Naive thymus-derived CD8-positive, alpha-beta T cell (primary cell): ENCODE results near the gene CHST8. TPM values are rescaled to one million over a fixed set of nuclear protein-coding genes. Genes with fewer than 3 reads are reported as not detected.

Source experiments
- ATAC-seq, 2 donors: fragments of 150-1000 bp; cut with Tn5 transposase in 1 of 2; sonication (Bioruptor Pico), chemical (Tn5 transposase) in 1 of 2; 1 replicate in 1 of 2; 2 replicates in 1 of 2; pipeline ENCODE4 v1.10.0; 2021; ENCODE audit warnings: mild to moderate bottlenecking in 2 of 2, moderate library complexity in 2 of 2
- POLR2A ChIA-PET: fragments of 350-600 bp; sonication (Branson Sonifier 250); formaldehyde crosslinking; loops from one replicate; lab custom pipeline; 2021; ENCODE audit warnings: antibody characterized with exemption; lab: Charles Lee
- DNase-seq, 10 donors: peaks; one replicate each; pipeline versions ENCODE4 v3.0.0 to v3.0.0-alpha.2; 2020 to 2022
- H3K27ac Mint-ChIP-seq, 10 donors: one replicate each; pipeline ENCODE4 v1.8.0; 2020 to 2022; ENCODE audit warnings: mild to moderate bottlenecking in 10 of 10, mixed read lengths in 10 of 10, moderate library complexity in 4 of 10, inconsistent platforms in 1 of 10
- H3K27me3 Mint-ChIP-seq, 5 donors: one replicate each; pipeline ENCODE4 v1.8.0; 2021 to 2022; ENCODE audit warnings: mixed read lengths in 5 of 5
- H3K36me3 Mint-ChIP-seq, 3 donors: one replicate each; pipeline ENCODE4 v1.8.0; 2020 to 2022; ENCODE audit warnings: mixed read lengths in 3 of 3, mild to moderate bottlenecking in 2 of 3, inconsistent platforms in 1 of 3
- H3K4me1 Mint-ChIP-seq, 4 donors: one replicate each; pipeline ENCODE4 v1.8.0; 2021 to 2022; ENCODE audit warnings: mixed read lengths in 4 of 4
- H3K4me3 Mint-ChIP-seq, 10 donors: one replicate each; pipeline ENCODE4 v1.8.0; 2020 to 2022; ENCODE audit warnings: mild to moderate bottlenecking in 10 of 10, mixed read lengths in 10 of 10, moderate library complexity in 6 of 10, inconsistent platforms in 1 of 10
- H3K9me3 Mint-ChIP-seq, 9 donors: one replicate each; pipeline ENCODE4 v1.8.0; 2020 to 2022; ENCODE audit warnings: mixed read lengths in 9 of 9, mild to moderate bottlenecking in 3 of 9, inconsistent platforms in 1 of 9, moderate library complexity in 1 of 9
- polyA plus RNA-seq, 3 donors: library from polyadenylated mRNA; unstranded; fragments of 300-500 nt; fragmentation: Illumina TruSeq; gene quantifications; one replicate each; pipeline ENCODE4 v1.2.3, GENCODE V29; 2021
- total RNA-seq, 8 experiments: library from RNA in 2 of 8; stranded (reverse) in 2 of 8; gene quantifications; one replicate each; pipeline ENCODE4 v1.2.3 and lab custom pipeline; 2021 to 2026

Gene CHST8
- total and polyA plus RNA-seq, 5 experiments from 2014 or later: not detected

GRCh38 chr19:33705090-33705847, 83.5 kb downstream of the CHST8 start:
- ATAC-seq (no peak), DNase-seq (peak in 1 of 10 donors; percentile 35)
- peaks cover 0 to 9% (median 6%) of the 10 kb centered on the region in 5 donors for H3K27me3 Mint-ChIP-seq
- POLR2A ChIA-PET: no interaction called here
- H3K4me3 Mint-ChIP-seq: no peak overlapping the region
- H3K4me1 Mint-ChIP-seq: no peaks in the 10 kb centered on the region
- H3K36me3 Mint-ChIP-seq: peaks cover 0 to 5% (median 0%) of the 10 kb centered on the region in 3 donors
- no peak overlapping the region for H3K27ac Mint-ChIP-seq
- H3K9me3 Mint-ChIP-seq: peaks cover 0 to 6% (median 4%) of the 10 kb centered on the region in 9 donors

GRCh38 chr19:33705860-33706259, 84.1 kb downstream of the CHST8 start:
- H3K36me3 Mint-ChIP-seq: peaks cover 0 to 7% (median 0%) of the 10 kb centered on the region in 3 donors
- no peak overlapping the region for H3K27ac Mint-ChIP-seq
- POLR2A ChIA-PET: no interaction called here
- peaks cover 0 to 7% (median 4%) of the 10 kb centered on the region in 5 donors for H3K27me3 Mint-ChIP-seq
- H3K4me1 Mint-ChIP-seq: no peaks in the 10 kb centered on the region
- ATAC-seq (no peak), DNase-seq (peak in 1 of 10 donors; percentile 11)
- no peak overlapping the region for H3K4me3 Mint-ChIP-seq
- peaks cover 2 to 11% (median 7%) of the 10 kb centered on the region in 9 donors for H3K9me3 Mint-ChIP-seq

GRCh38 chr19:33706631-33707030, 84.9 kb downstream of the CHST8 start:
- POLR2A ChIA-PET: no interaction called here

GRCh38 chr19:33712268-33712667, 90.5 kb downstream of the CHST8 start:
- DNase-seq: peak in 1 of 10 donors; percentile 43
- H3K27ac Mint-ChIP-seq: no peak overlapping the region
- H3K4me3 Mint-ChIP-seq: no peak overlapping the region
- H3K4me1 Mint-ChIP-seq: no peaks in the 10 kb centered on the region
- no peak for ATAC-seq
- peaks cover 3 to 56% (median 22%) of the 10 kb centered on the region in 9 donors for H3K9me3 Mint-ChIP-seq
- peaks cover 0 to 29% (median 2%) of the 10 kb centered on the region in 3 donors for H3K36me3 Mint-ChIP-seq
- POLR2A ChIA-PET: no interaction called here
- H3K27me3 Mint-ChIP-seq: peaks cover 7 to 25% (median 16%) of the 10 kb centered on the region in 5 donors

More at GRCh38 chr19:33706631-33707030, 84.9 kb downstream of the CHST8 start:
- DNase-seq: peak in 1 of 10 donors; percentile 15
- Mint-ChIP-seq H3K27ac (peak overlapping the region in 2 of 10 donors; percentile 11 to 24), H3K36me3 (peaks cover 0 to 7% (median 0%) of the 10 kb centered on the region in 3 donors), H3K27me3 (peaks cover 0 to 9% (median 1%) of the 10 kb centered on the region in 5 donors), H3K4me3 (no peak overlapping the region), H3K4me1 (no peaks in the 10 kb centered on the region), H3K9me3 (peaks cover 2 to 18% (median 8%) of the 10 kb centered on the region in 9 donors)
- ATAC-seq: no peak

- Mint-ChIP-seq H3K4me3 (no peak overlapping the region), H3K27me3 (peaks cover 8 to 25% (median 17%) of the 10 kb centered on the region in 5 donors), H3K9me3 (peaks cover 3 to 56% (median 22%) of the 10 kb centered on the region in 9 donors), H3K27ac (no peak overlapping the region), H3K36me3 (peaks cover 0 to 29% (median 2%) of the 10 kb centered on the region in 3 donors), H3K4me1 (no peaks in the 10 kb centered on the region)
- POLR2A ChIA-PET: no interaction called here
- no peak for ATAC-seq
- no peak for DNase-seq
These were observed 91.4 kb downstream of the CHST8 start for GRCh38 chr19:33713194-33713593.

GRCh38 chr19:33714149-33714548, 92.4 kb downstream of the CHST8 start:
- H3K36me3 Mint-ChIP-seq: peaks cover 0 to 29% (median 2%) of the 10 kb centered on the region in 3 donors
- no peak overlapping the region for H3K4me3 Mint-ChIP-seq
- H3K27me3 Mint-ChIP-seq: peaks cover 10 to 31% (median 27%) of the 10 kb centered on the region in 5 donors
- H3K27ac Mint-ChIP-seq: no peak overlapping the region
- peaks cover 3 to 56% (median 22%) of the 10 kb centered on the region in 9 donors for H3K9me3 Mint-ChIP-seq
- no peak for ATAC-seq
- DNase-seq: no peak
- POLR2A ChIA-PET: no interaction called here
- H3K4me1 Mint-ChIP-seq: no peaks in the 10 kb centered on the region

GRCh38 chr19:33715462-33715861, 93.7 kb downstream of the CHST8 start:
- POLR2A ChIA-PET: interaction anchor here (0.6 kb wide), 1 partner anchor 78 kb away, joined by 5 read pairs; no protein-coding TSS in a partner anchor
- DNase-seq: no peak
- ATAC-seq: no peak
- Mint-ChIP-seq H3K27me3 (peaks cover 6 to 39% (median 36%) of the 10 kb centered on the region in 5 donors), H3K9me3 (peaks cover under 1 to 49% (median 15%) of the 10 kb centered on the region in 9 donors), H3K36me3 (peaks cover 0 to 22% (median 2%) of the 10 kb centered on the region in 3 donors), H3K4me1 (no peaks in the 10 kb centered on the region), H3K4me3 (no peak overlapping the region), H3K27ac (no peak overlapping the region)

GRCh38 chr19:33717878-33718277, 96.1 kb downstream of the CHST8 start:
- ATAC-seq (no peak), DNase-seq (no peak)
- POLR2A ChIA-PET: no interaction called here
- Mint-ChIP-seq H3K4me1 (peaks cover 0 to 4% (median 0%) of the 10 kb centered on the region in 4 donors), H3K36me3 (peaks cover 0 to 17% (median 2%) of the 10 kb centered on the region in 3 donors), H3K4me3 (no peak overlapping the region), H3K27me3 (peaks cover 9 to 56% (median 35%) of the 10 kb centered on the region in 5 donors), H3K9me3 (peaks cover 0 to 32% (median 15%) of the 10 kb centered on the region in 9 donors), H3K27ac (no peak overlapping the region)

- peaks cover 0 to 32% (median 15%) of the 10 kb centered on the region in 9 donors for H3K9me3 Mint-ChIP-seq
- no peak overlapping the region for H3K4me3 Mint-ChIP-seq
- H3K27ac Mint-ChIP-seq: peak overlapping the region in 1 of 10 donors; percentile 77
- POLR2A ChIA-PET: no interaction called here
- ATAC-seq (no peak), DNase-seq (peak in 1 of 10 donors; percentile 45)
- peaks cover 9 to 61% (median 31%) of the 10 kb centered on the region in 5 donors for H3K27me3 Mint-ChIP-seq
- peaks cover 0 to 4% (median 0%) of the 10 kb centered on the region in 4 donors for H3K4me1 Mint-ChIP-seq
- peaks cover 0 to 17% (median 2%) of the 10 kb centered on the region in 3 donors for H3K36me3 Mint-ChIP-seq
These were observed 97.0 kb downstream of the CHST8 start for GRCh38 chr19:33718651-33719254.

- no peak overlapping the region for H3K27ac Mint-ChIP-seq
- DNase-seq: peak in 1 of 10 donors; percentile 10
- peaks cover 0 to 16% (median 2%) of the 10 kb centered on the region in 3 donors for H3K36me3 Mint-ChIP-seq
- no peak for ATAC-seq
- H3K27me3 Mint-ChIP-seq: peaks cover 7 to 63% (median 31%) of the 10 kb centered on the region in 5 donors
- H3K4me3 Mint-ChIP-seq: no peak overlapping the region
- POLR2A ChIA-PET: no interaction called here
- H3K9me3 Mint-ChIP-seq: peaks cover 0 to 24% (median 11%) of the 10 kb centered on the region in 9 donors
- peaks cover 0 to 4% (median 0%) of the 10 kb centered on the region in 4 donors for H3K4me1 Mint-ChIP-seq
These were observed 97.8 kb downstream of the CHST8 start for GRCh38 chr19:33719366-33720154.

- POLR2A ChIA-PET: no interaction called here
- Mint-ChIP-seq H3K27ac (peak overlapping the region in 1 of 10 donors; percentile 49), H3K4me3 (no peak overlapping the region), H3K36me3 (peaks cover 0 to 11% (median 1%) of the 10 kb centered on the region in 3 donors), H3K4me1 (peaks cover 0 to 4% (median 0%) of the 10 kb centered on the region in 4 donors), H3K9me3 (peaks cover 0 to 19% (median 7%) of the 10 kb centered on the region in 9 donors), H3K27me3 (peaks cover 4 to 63% (median 34%) of the 10 kb centered on the region in 5 donors)
- DNase-seq (peak in 1 of 10 donors; percentile 26), ATAC-seq (no peak)
These were observed 98.4 kb downstream of the CHST8 start for GRCh38 chr19:33720155-33720493.
